GM19035 (cell line): ENCODE results near the gene CELA2A.
"Not testable (repeated sequence)": the region's sequence is repeated elsewhere in the genome, so short reads cannot be mapped to it uniquely, and the experiment has no call there.

Source experiments
- ATAC-seq: cut with Tn5 transposase; IDR thresholded peaks from one replicate; pipeline ENCODE4 v1.9.1; 2021; ENCODE audit not compliant: unreplicated experiment

CELA2A gene

DNA sequence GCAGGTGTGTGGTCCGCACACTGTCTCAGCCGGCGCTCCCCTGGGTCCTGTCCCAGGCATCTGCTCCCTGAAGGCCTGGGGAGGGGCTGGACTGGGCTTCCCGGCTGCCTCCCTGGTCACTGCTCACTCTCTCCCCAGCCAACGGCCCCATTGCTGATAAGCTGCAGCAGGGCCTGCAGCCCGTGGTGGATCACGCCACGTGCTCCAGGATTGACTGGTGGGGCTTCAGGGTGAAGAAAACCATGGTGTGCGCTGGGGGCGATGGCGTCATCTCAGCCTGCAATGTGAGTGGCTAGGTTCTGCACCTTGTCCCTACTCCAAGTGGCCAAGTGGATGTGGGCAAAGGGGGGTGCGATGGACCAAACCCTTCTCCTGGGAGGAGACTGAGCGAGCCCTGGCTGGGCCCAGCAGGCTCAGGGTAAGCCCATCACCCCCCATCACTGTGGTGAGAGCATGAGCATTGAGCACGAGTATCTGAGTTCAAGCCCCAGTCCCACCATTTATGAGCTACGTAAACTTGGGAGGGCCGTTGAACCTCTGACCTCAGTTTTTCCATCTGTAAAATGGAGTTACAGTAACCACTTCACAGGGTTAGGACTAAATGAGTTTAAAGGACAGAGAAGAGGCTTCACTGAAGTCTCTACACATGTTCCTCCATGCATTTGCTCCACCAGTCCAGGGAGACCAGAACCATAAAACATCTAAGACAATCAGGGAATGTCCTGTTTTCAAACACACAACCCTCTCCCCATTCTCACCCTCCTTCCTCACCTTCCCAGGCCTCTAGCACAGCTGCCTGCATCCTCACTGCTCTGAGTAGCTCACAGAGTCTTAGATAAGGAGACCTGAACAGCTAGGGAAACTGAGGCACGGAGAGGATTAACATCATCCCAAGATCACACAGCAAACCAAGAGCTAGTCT, 11.8 kb upstream of the CELA2A start:
- ATAC-seq: no peak

DNA sequence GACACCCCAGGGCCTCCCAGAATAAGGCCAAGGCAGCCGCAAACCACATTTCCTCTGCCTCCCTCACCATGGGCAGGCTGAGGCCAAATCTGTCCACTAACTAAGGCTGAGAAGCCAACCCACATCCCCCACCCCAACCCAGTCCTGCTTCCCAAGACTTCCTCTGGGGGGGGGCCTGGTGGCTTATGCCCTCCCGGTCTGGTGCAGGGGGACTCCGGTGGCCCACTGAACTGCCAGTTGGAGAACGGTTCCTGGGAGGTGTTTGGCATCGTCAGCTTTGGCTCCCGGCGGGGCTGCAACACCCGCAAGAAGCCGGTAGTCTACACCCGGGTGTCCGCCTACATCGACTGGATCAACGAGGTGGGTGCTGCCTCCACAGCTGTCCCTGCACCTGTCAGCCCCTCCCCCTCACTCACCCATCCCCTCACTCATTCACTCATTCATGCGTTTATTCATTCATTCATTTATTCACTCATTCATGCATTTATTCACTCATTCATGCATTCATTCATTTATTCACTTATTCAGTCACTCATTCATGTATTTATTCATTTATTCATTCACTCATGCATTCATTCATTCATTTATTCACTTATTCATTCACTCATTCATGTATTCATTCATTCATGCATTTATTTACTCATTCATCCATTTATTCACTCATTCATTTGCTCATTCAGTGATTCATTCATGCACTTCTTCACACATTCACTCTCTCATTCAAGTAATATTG, 11.0 kb upstream of the CELA2A start:
- ATAC-seq: no peak

DNA sequence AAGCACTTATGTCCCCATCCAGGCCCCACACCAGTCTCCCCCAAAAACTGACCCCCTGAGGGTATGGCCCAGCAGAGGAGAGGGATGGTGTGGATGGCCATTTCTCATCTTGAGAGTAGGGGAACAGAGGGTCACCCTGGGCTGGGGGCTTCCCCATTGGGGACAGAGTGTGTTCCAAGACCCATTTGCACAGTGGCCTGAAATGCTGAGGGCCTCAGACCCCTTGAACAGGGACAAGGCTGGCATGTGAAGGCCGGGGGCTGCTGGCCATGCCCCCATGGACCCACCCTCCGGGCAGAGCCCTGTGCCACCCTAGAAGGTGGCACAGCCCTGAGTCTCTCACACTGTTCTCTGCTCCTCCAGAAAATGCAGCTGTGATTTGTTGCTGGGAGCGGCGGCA, 10.3 kb upstream of the CELA2A start:
- ATAC-seq: no peak

DNA sequence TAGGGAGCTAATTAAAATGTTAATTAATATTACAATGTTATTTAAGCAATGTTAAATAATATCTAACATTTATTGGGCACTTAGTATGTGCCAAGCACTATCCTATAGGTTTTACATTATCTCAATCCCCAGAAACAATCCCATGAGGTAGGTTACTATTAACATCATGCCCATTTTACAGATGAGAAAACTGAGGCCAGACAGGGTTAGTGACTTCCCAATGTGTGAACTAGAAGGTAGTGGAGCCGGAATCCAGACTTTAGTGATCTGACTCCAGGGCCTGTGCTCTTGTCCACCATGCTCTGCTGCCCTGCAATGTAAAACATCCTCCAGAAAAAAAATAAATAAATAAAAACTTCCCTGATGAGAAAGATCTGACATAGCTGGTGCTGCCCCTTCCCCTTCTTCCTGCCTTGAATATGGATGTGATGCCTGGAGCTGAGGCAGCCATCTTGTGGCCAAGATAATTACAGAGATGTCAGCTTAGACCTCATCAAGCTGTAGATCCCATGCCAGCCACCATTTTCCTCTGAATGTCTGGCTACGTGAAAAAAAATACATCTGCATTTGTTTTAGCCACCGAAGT, 7.6 kb upstream of the CELA2A start:
- ATAC-seq: no peak

DNA sequence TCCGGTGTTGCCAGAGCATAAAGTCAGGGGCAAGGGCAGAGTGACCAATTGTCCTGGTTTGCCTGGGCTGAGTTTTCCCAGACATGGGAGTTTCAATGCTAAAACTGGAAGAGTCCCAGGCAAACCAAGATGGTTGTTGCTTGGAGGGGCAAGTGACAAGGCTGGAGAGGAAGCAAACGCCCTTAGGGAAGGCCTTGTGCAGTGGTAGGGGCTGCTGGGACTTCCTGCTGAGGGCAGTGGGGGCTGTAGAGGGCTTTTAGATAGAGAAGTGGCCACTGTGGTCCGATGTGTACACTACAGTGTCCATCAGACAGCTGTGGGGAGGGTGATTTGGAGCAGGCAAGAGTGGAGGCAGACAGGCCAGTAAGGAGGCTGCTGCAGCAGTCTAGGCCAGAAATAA, 7.0 kb upstream of the CELA2A start:
- no peak for ATAC-seq

DNA sequence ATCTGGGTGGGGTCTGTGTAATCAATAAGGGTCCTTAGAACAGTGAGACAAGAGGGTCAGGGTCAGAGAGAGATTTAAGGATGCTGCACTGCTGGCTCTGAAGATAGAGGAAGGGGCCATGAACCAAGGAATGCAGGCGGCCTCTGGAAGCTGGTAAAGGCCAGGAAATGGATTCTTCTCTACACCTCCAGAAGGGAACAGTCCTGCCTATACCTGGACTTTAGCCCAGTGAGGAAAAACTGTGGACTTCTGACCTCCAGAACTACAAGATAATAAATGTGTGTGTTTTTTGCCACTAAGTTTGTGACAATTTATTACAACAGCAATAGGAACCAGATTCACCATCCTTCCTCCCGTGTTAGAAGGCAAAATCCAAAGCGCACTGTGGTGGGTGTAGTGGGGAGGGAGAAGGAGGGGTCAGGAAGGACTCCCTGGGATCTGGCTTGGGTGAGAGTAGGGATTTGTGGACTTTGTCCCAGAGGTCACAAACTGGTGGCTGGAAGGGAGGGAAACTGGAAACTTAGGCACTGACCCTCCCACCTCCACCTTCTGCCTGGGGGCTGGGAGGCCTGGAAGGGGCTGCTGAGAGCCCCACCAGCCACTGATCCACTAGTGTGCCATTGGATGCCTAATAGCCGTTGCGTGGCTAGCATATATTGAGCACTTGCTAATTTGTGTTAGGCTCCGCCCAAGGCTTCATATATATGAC, 5.4 kb upstream of the CELA2A start:
- ATAC-seq: no peak

DNA sequence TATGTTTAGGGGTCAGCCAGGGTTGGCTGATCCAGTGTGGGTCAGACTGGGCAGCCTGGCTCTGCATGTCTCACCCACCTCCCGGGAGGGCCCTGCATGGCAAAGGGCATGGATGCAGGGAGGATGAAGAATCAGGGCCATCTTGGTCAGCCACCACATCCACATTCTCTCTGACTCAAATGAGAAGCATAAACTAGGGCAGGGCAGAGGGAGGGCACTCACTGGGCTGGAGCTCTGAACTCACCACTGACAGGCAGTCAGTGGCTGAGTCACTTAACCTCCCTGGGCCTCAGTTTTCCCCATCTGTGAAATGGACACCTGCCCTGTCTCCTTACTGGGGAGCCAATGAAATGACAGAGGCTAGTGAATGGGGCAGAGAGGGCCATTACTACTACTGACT, 4.3 kb upstream of the CELA2A start:
- ATAC-seq: no peak

DNA sequence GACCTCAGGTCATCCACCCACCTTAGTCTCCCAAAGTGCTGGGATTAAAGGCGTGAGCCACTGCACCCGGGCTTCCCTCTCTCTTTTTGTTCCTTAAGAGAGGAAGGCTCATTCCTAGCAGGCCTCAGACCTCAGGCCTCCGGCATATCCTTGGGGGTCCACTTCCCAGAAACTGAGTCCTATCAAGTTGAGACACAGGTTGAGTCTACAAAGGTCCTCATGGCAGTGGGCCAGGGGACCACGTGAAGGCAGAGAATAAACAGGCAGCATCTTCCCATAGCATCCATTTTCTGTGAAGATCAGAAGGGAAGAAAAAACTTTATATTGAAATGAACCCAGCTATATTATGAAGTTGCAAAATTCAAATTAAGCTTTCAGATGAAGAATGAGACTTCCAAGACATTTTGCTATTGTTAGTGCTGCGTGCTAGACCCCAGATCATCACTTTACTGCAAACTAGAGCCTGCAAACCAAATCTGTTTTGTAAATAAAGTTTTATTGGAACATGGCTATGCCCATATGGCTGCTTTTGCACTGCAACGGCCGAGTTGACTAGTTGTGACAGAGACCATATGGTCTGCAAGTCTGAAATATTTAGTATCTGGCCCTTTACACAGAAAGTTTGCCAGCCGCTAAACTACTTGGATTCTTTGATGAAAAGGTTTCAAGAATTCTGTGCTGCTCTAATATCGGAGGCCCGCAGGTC, 3.5 kb upstream of the CELA2A start:
- ATAC-seq: no peak

DNA sequence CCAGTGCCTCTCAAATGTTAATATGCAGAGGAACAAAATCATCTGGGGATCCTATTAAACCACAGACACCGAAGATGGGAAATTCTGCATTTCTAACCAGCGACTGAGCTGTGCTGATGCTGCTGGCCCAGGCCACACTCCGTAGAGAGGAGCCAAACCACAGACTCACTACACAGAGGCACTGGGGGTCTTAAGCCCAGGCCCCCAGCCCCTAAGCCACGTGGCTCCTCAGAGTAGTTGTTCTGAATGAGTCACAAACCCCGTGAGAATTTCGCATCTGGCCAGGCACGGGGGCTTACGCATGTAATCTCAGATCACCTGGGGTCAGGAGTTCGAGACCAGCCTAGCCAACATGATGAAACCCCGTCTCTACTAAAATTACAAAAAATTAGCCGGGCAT, 2.8 kb upstream of the CELA2A start:
- no peak for ATAC-seq

DNA sequence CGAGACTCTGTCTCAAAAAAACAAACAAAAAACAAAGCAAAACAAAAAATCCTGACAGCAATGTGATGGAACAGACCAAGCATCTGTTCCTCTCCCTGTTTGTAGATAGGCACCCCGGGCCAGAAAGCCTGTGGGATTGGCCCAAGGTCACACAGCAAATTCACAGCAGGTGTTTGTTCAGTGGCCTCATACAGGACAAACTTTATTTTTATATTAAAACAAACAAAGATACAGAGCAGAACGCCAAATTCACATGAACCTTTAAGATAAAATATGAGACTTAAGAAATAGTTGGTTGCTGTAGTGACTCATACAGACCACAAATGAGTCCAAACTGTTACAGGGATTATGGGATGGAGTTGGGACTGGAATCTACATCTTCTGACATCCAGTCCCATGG, 2.3 kb upstream of the CELA2A start:
- no peak for ATAC-seq

DNA sequence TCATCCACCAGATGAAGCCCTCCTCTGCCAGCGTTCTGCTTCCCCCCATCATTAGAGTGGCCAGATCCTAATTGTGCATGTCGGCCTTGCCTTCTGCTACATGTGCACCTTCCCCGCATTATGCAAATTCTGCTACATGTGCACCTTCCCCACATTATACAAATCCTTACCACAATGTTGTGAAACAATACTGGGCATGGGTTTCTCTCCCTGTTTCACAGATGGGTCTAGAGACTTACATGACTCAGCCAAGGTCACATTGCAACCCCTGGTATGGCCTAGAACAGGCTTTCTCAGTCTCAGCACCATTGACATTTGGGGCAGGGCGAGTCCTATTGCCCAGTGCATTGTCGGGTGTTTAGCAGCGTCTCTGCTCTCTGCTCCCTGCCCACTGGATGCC, 1.0 kb upstream of the CELA2A start:
- ATAC-seq: no peak

DNA sequence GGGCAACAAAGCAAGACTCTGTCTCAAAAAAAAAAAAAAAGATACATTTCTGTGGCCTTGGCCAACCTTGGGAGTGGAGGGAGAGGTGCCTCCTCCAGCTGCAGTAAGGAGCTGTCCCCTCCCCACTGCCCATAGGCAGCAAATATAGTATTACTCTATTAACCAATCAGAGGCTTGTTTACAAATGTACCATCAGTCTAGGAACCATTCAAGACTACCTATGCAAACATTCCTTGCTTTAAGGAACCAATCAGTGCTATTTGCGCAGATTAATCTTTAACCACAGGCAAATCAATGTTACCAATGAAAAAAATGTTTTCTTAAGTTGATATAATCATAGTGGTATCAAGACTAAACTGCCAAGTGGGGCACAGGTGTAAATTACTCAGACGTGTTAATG, 1.1 kb downstream of the CELA2A start:
- no peak for ATAC-seq

DNA sequence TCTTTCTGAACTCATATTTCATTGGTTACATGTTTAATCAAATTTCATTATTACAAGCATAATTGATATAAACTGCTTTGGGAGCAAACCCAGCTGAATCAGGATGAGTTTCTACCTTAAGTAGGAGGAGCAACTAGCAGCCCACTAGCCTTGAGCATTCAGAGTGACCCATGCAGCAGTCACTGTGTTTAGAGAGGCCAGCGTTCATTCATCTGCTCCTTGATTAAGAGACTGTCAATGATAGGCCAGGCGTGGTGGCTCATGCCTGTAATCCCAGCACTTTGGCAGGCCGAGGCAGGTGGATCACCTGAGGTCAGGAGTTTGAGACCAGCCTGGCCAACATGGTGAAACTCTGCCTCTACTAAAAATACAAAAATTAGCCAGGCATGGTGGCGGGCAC, 1.9 kb downstream of the CELA2A start:
- ATAC-seq: not testable (repeated sequence)

DNA sequence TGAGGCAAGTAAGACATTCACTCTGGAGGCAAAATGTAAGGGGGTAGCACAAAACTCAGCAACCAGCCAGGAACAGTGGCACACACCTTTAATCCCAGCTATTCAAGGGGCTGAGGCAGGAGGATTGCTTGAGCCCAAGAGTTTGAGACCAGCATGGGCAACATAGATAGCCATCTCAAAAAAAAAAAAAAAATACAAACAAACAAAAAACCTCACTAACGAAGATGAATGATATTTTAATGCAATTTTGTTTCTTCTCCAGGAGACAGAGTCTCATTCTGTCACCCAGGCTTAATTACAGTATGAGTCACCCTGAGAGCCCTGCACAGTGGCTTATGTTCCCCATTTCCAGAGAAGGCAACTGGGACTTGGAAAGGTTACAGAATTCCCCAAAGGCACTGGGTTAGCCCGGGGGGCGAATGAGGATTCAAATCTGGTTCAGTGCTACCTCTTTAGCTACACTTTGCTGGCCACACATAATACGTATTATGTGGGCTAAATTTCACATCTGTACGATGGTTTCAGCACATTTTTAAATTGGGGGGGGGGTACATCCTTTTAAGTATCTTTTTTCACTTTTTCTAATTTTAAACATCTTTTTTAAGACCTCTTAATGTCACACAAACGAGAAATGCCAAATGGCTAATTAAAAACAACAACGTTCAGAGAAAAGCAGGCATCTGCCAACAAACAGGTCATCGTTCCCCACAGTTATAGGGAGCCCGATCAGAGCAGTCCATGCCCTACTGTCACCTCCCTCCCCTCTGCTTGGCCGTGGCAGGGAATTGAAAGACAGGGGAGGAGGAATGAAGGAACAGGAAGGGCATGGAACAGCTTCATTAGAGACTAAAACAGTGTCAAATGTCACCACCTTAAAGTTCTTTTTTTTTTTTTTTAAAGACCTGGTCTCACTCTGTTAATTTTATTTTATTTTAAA, 3.5 kb downstream of the CELA2A start:
- ATAC-seq: no peak

DNA sequence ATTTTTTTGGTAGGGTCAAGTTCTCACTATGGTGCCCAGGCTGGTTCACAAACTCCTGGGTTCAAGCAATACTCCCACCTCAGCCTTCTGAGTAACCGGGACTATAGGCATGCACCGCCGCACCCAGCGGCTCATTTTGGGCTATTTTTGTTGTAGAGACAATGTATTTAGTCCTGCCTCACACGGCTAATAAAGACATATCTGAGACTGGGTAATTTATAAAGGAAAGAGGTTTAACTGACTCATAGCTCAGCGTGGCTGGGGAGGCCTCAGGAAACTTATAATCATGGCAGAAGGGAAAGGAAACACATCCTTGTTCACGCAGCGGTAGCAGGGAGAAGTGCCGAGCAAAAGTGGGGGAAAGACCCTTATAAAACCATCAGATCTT, 4.2 kb downstream of the CELA2A start:
- no peak for ATAC-seq

DNA sequence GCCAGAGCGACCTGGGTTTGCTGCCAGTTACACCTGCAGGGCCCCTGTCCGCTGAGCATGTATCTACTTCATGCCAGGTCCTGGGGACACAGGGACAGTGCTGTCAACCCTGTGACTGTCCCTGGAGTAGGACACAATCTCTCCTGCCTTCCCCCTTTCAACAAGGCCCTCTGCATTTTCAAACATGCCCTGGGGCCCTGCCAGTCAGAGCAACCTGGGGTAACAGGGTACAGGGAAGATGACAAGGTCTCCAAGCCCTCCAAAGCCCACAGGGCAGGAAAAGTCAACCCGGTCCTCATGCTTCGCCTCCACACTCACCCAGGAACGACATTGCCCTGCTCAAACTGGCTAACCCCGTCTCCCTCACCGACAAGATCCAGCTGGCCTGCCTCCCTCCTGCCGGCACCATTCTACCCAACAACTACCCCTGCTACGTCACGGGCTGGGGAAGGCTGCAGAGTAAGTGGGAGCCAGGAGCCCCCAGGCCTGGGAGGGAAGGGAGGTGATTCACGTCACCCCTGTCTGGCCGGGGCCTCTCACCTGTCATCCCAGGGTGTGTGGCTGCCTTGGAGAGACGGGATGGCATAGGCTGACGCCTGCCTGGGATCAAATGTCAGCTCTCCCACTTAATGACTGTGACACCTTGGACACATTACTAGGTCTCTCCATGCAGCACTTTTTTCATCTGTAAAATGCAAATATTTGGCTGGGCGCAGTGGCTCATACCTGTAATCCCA, 6.7 kb downstream of the CELA2A start:
- not testable (repeated sequence) for ATAC-seq

DNA sequence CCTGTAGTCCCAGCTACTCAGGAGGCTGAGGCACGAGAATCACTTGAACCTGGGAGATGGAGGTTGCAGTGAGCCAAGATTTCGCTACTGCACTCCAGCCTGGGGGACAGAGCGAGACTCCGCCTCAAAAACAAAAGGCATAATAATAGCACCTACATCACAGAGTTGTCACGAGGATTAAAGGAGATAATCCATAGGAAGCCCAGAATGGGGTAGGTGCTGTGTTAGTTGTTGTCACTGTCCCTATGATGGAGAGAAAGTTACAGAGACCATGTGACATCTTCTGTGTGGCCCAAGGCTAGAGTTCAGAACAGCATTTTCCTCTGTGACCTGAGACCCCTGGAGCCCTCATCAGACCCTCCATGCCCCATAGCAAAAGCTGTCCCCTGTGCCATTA, 7.4 kb downstream of the CELA2A start:
- ATAC-seq: not testable (repeated sequence)

DNA sequence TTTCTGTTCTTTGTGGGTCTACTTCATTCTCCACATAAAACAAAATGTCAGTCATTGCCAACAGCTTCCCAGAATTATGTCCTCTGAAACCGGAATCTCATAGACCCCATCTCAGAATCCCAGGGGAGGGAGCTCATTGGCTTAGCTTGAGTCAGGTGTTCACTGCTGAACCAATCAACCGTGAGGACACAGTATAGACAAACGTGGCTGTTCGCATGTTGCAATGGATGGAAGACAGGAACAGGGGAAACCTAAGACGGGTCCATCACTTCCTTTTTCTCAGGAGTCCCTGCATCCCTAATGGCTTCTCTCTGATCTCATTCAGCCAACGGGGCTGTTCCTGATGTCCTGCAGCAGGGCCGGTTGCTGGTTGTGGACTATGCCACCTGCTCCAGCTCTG, 9.1 kb downstream of the CELA2A start:
- no peak for ATAC-seq
